Adrenal gland (tissue), 5 donors: Measurements from ENCODE around the gene IL20.

Experiments
- POLR2A ChIP-seq, 2 donors: fragments of 450-650 bp; IDR thresholded peaks; one replicate each; pipeline ENCODE4 v1.6.1; 2017; ENCODE audit warnings: antibody characterized with exemption in 2 of 2, mild to moderate bottlenecking in 2 of 2, moderate library complexity in 1 of 2
- TF ChIP-seq, protein P1 (sequence below), 6 experiments: fragments of 450-650 bp in 4 of 6; fragments of 200-600 bp in 2 of 6; sonication (generic) in 1 of 6; IDR thresholded peaks; 1 replicate in 5 of 6; 2 replicates in 1 of 6; pipeline versions ENCODE4 v1.5.1 to v1.8.0; 2016 to 2021; ENCODE audit warnings: antibody characterized with exemption in 6 of 6, mild to moderate bottlenecking in 2 of 6, moderate library complexity in 1 of 6
- donor health status: DM: no; HTN: no; CAD: no.

- TF ChIP-seq, protein P1, sequence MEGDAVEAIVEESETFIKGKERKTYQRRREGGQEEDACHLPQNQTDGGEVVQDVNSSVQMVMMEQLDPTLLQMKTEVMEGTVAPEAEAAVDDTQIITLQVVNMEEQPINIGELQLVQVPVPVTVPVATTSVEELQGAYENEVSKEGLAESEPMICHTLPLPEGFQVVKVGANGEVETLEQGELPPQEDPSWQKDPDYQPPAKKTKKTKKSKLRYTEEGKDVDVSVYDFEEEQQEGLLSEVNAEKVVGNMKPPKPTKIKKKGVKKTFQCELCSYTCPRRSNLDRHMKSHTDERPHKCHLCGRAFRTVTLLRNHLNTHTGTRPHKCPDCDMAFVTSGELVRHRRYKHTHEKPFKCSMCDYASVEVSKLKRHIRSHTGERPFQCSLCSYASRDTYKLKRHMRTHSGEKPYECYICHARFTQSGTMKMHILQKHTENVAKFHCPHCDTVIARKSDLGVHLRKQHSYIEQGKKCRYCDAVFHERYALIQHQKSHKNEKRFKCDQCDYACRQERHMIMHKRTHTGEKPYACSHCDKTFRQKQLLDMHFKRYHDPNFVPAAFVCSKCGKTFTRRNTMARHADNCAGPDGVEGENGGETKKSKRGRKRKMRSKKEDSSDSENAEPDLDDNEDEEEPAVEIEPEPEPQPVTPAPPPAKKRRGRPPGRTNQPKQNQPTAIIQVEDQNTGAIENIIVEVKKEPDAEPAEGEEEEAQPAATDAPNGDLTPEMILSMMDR (IDR thresholded peaks at IDR 0.05): no peak
- TF ChIP-seq POLR2A (IDR thresholded peaks at IDR 0.05): no peak
These were observed 33.5 kb downstream of the IL20 start for GRCh38 chr1:206898915-206899431.
